K562 (cell line): ENCODE measurements around the gene SPPL3. TPM values are rescaled to one million over a fixed set of nuclear protein-coding genes. Genes with fewer than 3 reads are reported as not detected.

Source experiments
- CUX1 ChIP-seq: fragments of 200-800 bp; sonication (Bioruptor generic); IDR thresholded peaks from 2 replicates; pipeline ENCODE4 v1.6.1; 2016; ENCODE audit warnings: missing genetic modification characterization, missing compliant biosample characterization
- PHF20 ChIP-seq: fragments of 450-650 bp; IDR thresholded peaks from 2 replicates; pipeline ENCODE4 v1.6.1; 2018; ENCODE audit not compliant: partially characterized antibody
- ZNF384 ChIP-seq: IDR thresholded peaks from 2 replicates; pipeline ENCODE4 v1.6.1; 2012; ENCODE audit warnings: low read depth, low read length, improper control_type of control experiment
- ZNF407 ChIP-seq: fragments of 450-650 bp; IDR thresholded peaks from 2 replicates; pipeline ENCODE4 v1.6.1; 2016; ENCODE audit warnings: low read depth
- polyA plus RNA-seq, 8 experiments: library from polyadenylated mRNA; depleted of rRNA in 4 of 8; stranded (reverse) in 5 of 8; unstranded in 3 of 8; fragments of >200 nt; fragmentation: Nextera tagmentation in 2 of 8; fragmentation: Illumina TruSeq in 1 of 8; extraction: Ambion mirVana in 2 of 8; extraction: Trizol in 1 of 8; gene quantifications; 2 replicates each; pipeline versions ENCODE4 v1.2.1 to v1.2.3, GENCODE V29; 2011 to 2014; ENCODE audit warnings: inconsistent platforms in 1 of 8, missing spikeins in 1 of 8
- total RNA-seq, 7 experiments: library from RNA; depleted of rRNA in 6 of 7; stranded (reverse); fragments of >200 nt in 6 of 7; fragmentation: Illumina TruSeq in 2 of 7; extraction: Trizol in 2 of 7; gene quantifications; 2 replicates each; pipeline versions ENCODE4 v1.2.1 to v1.2.3, GENCODE V29; 2011 to 2021; ENCODE audit warnings: low replicate concordance in 1 of 7

The SPPL3 gene
- total and polyA plus RNA-seq, 9 of the 15 experiments (the other 6 are each of a cell fraction or from before 2014, with no cell fraction given) = 2.9 to 32.1 (median 7.1) TPM

DNA sequence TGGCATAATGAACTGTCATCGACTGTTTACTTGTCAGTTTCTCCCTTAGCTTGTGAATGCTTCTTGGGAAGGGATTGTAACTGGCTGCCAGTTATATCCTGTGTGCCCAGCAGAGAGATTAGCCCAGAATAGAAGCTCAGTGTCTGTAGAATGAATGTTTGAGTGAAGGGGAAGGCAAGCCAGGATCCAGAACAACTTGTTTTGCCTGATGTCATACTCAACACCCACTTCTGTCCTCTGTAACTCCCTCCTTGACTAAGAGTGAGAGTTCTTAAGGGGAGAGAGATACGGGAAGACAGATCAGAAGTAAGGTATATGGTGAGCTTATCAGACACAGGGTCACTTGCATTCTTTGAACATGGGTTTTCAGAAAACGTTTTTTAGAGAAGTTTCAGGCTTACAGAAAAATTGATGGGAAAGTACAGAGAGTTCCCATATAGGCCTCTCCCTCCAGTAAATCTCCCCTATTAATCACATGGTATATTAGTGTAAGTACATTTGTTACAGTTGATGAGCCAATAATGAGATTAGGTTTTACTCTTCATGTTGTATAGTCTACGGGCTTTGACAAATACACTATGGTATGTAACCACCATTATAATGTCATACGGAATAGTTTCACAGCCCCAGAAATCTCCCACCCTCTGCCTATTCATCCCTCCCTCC is 5.6 kb upstream of the SPPL3 start (continued):
- no peak for TF ChIP-seq ZNF407
- no peak for TF ChIP-seq CUX1 (CRISPR knock-in tag)
- no peak for TF ChIP-seq PHF20
- no peak for TF ChIP-seq ZNF384
- TF ChIP-seq, all 486 proteins: peak for 0
